HL-60 (cell line): ENCODE results near the gene BRF1.

ENCODE experiments used
- DNase-seq, 2 experiments: peaks; one replicate each; pipeline ENCODE4 v3.0.0-alpha.2; 2010 to 2020; ENCODE audit warnings: low read depth in 1 of 2, low spot score in 1 of 2
- H3K27ac ChIP-seq: fragments of 250-450 bp; sonication (Bioruptor Pico); replicated peaks from 2 replicates; pipeline ENCODE4 v1.5.1; 2020; ENCODE audit warnings: mild to moderate bottlenecking, moderate library complexity
- H3K27me3 ChIP-seq: fragments of 250-450 bp; sonication (Bioruptor Pico); 2 replicates; pipeline ENCODE4 v1.5.1; 2021; ENCODE audit warnings: mild to moderate bottlenecking, moderate library complexity; ENCODE audit not compliant: insufficient read depth, poor library complexity, severe bottlenecking
- H3K4me3 ChIP-seq: replicated peaks from 2 replicates; pipeline ENCODE4 v1.5.1; 2011; ENCODE audit warnings: mild to moderate bottlenecking, control low read depth, low read length; ENCODE audit not compliant: insufficient read depth
- GABPA ChIP-seq: IDR thresholded peaks from 2 replicates; pipeline ENCODE4 v1.6.1; 2012; ENCODE audit warnings: low read depth
- POLR2AphosphoS5 ChIP-seq: IDR thresholded peaks from 2 replicates; pipeline ENCODE4 v1.6.1; 2012; ENCODE audit warnings: low read depth
- REST ChIP-seq: IDR thresholded peaks from 2 replicates; pipeline ENCODE4 v1.6.1; 2012; ENCODE audit warnings: low read depth; ENCODE audit not compliant: insufficient replicate concordance
- SPI1 ChIP-seq: IDR thresholded peaks from 2 replicates; pipeline ENCODE4 v1.6.1; 2012; ENCODE audit warnings: low read depth, mild to moderate bottlenecking, borderline replicate concordance
- TF ChIP-seq, protein P1 (sequence below): IDR thresholded peaks from one replicate; pipeline ENCODE4 v1.5.1; 2011; ENCODE audit warnings: low read length, control low read depth, inconsistent platforms; ENCODE audit not compliant: insufficient read depth

BRF1 gene

GRCh38 chr14:105241641-105242040, 59.2 kb downstream of the BRF1 start:
- TF ChIP-seq, protein P1, sequence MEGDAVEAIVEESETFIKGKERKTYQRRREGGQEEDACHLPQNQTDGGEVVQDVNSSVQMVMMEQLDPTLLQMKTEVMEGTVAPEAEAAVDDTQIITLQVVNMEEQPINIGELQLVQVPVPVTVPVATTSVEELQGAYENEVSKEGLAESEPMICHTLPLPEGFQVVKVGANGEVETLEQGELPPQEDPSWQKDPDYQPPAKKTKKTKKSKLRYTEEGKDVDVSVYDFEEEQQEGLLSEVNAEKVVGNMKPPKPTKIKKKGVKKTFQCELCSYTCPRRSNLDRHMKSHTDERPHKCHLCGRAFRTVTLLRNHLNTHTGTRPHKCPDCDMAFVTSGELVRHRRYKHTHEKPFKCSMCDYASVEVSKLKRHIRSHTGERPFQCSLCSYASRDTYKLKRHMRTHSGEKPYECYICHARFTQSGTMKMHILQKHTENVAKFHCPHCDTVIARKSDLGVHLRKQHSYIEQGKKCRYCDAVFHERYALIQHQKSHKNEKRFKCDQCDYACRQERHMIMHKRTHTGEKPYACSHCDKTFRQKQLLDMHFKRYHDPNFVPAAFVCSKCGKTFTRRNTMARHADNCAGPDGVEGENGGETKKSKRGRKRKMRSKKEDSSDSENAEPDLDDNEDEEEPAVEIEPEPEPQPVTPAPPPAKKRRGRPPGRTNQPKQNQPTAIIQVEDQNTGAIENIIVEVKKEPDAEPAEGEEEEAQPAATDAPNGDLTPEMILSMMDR: no peak
- TF ChIP-seq REST (no peak), POLR2AphosphoS5 (no peak), SPI1 (no peak), GABPA (no peak)
- no peaks in the 10 kb centered on the region for H3K27me3 ChIP-seq
- no peak for DNase-seq
- no peak overlapping the region for H3K4me3 ChIP-seq
- H3K27ac ChIP-seq: no peak overlapping the region

GRCh38 chr14:105240811-105241576, 59.8 kb downstream of the BRF1 start:
- H3K27ac ChIP-seq: no peak overlapping the region
- TF ChIP-seq GABPA: no peak
- no peak for TF ChIP-seq POLR2AphosphoS5
- no peak for TF ChIP-seq REST
- TF ChIP-seq, protein P1: no peak
- TF ChIP-seq SPI1: no peak
- H3K27me3 ChIP-seq: no peaks in the 10 kb centered on the region
- H3K4me3 ChIP-seq: no peak overlapping the region
- DNase-seq: no peak

DNA sequence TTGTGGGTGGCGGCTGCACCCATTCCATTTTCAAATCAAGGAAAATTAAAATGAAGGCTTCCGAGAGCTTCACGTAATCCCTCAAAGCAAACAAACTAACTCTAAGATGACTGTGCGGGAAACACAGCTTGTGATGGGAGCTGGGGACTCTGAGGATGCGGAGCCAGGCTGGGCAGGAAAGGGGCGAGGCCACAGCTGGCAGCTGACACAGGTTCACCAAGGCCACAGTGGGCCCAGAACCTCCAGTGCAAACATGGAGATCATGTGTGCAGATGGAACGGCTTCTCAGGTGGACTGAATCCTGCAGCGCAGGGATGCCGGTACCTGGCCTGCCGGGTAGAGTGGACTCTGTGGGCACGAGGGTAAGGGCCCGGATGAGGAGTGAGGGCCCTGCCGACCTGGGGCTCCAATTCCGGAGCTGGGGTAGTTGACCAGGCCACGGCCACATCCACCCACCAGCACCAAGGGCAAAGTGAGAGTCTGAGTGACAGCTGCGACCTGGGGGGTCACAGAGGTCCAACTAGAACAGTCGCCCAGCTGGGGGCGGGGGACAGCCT, 71.6 kb downstream of the BRF1 start:
- no peaks in the 10 kb centered on the region for H3K27me3 ChIP-seq
- no peak for DNase-seq
- TF ChIP-seq POLR2AphosphoS5 (no peak), REST (no peak), GABPA (no peak), SPI1 (no peak)
- TF ChIP-seq, protein P1: no peak

More for the DNA sequence above, 71.6 kb downstream of the BRF1 start:
- no peak overlapping the region for H3K4me3 ChIP-seq
- H3K27ac ChIP-seq: no peak overlapping the region
